ENCODE data around the gene EFCAB6.
"Not testable (repeated sequence)": the region's sequence is repeated elsewhere in the genome, so short reads cannot be mapped to it uniquely, and the experiment has no call there.

EFCAB6 gene

DNA sequence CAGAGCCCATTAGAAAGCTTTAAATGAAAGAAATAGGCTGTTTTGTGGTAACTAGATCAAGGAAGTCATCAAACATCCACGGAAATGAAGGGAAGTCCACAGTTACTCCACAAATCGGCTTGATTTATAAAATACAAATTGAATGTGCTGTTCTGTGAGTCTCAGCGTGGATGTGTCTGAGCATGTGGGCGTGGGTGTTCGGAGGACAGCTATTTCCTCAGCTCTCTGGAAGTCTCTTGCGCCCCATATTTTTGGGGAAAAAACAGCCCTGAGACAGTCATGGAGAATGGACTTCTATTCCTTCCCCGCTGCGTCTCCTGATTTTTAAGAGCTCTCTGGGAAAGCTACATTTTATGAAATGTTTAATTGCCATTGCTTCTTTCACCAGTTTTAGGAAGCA is 144.4 kb downstream of the EFCAB6 start:
- no peak overlapping the region for H3K4me3 ChIP-seq (ENCODE audit: low read length)
- DNase-seq (ENCODE audit: low read depth): no peak
- TF ChIP-seq, protein P1, sequence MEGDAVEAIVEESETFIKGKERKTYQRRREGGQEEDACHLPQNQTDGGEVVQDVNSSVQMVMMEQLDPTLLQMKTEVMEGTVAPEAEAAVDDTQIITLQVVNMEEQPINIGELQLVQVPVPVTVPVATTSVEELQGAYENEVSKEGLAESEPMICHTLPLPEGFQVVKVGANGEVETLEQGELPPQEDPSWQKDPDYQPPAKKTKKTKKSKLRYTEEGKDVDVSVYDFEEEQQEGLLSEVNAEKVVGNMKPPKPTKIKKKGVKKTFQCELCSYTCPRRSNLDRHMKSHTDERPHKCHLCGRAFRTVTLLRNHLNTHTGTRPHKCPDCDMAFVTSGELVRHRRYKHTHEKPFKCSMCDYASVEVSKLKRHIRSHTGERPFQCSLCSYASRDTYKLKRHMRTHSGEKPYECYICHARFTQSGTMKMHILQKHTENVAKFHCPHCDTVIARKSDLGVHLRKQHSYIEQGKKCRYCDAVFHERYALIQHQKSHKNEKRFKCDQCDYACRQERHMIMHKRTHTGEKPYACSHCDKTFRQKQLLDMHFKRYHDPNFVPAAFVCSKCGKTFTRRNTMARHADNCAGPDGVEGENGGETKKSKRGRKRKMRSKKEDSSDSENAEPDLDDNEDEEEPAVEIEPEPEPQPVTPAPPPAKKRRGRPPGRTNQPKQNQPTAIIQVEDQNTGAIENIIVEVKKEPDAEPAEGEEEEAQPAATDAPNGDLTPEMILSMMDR (conservative IDR thresholded peaks at IDR 0.05; ENCODE audit: low read depth, low read length): no peak

DNA sequence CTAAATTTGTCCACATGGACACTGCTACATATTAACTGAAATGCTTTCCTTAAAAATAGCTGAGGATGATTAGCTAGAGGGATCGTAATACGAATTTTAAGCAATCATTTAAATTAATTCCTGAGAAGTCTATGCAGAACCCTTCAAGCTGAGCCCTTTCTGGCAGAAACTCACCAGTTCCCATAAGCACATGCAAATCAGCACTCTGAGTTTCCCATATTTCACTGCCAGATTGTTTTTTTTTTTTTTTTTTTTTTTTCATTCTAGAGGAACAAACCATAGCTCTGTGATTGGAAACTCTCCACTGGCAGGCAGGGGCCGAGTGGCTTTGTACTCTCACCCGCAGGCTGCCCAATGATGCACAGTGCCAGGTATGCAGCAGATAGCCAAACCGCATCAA is 145.6 kb downstream of the EFCAB6 start:
- no peak for DNase-seq (ENCODE audit: low read depth)
- H3K4me3 ChIP-seq (ENCODE audit: low read length): no peak overlapping the region
- TF ChIP-seq, protein P1 (conservative IDR thresholded peaks at IDR 0.05; ENCODE audit: low read depth, low read length): no peak

DNA sequence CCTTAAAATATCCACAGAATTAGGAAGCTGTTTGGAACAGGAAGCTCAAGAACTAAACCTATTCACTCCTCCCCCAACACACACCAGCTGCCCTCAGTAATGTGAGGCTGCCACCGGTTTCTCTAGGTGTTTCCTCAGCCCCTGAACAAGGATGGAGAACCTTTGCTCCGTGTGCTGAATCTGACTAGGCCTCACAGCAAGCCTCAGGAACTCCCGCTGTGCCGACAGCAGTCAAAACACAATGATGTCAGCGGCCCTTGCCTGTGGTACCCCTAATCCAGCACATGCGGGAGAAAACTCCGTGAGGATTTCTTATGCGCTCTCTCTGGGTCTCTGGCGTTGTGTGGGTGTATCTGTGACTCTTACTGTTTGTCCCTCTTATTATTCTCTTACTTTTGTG is 153.3 kb downstream of the EFCAB6 start:
- no peak for DNase-seq (ENCODE audit: low read depth)
- H3K4me3 ChIP-seq (ENCODE audit: low read length): no peak overlapping the region
- TF ChIP-seq, protein P1 (conservative IDR thresholded peaks at IDR 0.05; ENCODE audit: low read depth, low read length): no peak

DNA sequence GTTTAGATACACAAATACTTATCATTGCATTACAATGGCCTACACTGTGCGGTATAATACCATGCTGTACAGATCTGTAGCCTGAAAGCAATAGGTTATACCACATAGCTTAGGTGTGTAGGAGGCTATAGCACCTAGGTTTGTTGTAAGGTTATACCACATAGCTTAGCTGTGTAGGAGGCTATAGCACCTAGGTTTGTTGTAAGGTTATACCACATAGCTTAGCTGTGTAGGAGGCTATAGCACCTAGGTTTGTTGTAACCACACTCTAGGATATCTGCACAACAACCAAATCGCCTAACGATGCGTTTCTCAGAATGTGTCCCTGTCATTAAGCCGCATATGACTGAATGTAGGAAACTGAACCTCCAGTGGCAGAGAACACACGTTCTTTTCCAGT is 155.5 kb downstream of the EFCAB6 start:
- DNase-seq (ENCODE audit: low read depth); H3K4me3 ChIP-seq (ENCODE audit: low read length): not testable (repeated sequence)

DNA sequence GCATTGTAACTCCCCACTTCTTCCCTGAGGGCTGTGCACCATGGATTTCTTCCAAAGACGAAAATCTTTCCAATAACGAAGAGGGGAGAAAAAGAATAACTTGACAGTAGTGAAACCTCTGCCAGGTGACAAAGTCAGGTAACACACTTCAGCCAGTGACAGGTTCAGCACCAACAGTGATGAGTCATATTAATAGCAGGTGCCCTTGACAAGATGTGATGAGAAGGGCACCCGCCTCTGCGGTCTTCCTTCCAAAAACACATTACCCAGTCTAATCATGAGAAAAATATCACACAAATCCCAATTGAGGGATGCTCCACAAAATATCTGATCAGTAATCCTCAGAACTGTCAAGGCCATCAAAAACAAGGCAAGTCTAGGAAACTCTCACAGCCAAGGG is 157.8 kb downstream of the EFCAB6 start:
- H3K4me3 ChIP-seq (ENCODE audit: low read length): no peak overlapping the region
- TF ChIP-seq, protein P1 (conservative IDR thresholded peaks at IDR 0.05; ENCODE audit: low read depth, low read length): no peak
- DNase-seq (ENCODE audit: low read depth): no peak

DNA sequence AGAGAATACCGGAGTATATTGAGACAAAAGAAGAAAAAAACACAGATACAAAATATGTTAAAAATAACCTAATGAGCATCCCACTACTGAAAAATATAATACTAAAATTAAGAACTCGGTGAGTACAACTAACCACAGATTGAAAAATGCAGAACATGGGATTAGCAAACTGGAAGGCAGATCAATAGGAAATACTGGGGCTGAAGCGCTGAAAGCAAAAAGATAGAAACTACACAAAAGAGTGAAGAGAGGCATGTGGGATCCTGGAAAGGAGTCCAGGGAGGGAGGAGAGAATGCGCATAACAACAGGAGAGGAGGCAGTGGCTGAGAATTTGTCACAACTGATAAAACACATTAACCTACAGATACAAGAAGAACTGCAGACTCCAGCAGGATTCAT is 159.3 kb downstream of the EFCAB6 start:
- DNase-seq (ENCODE audit: low read depth): no peak
- H3K4me3 ChIP-seq (ENCODE audit: low read length): no peak overlapping the region
- TF ChIP-seq, protein P1 (conservative IDR thresholded peaks at IDR 0.05; ENCODE audit: low read depth, low read length): no peak

DNA sequence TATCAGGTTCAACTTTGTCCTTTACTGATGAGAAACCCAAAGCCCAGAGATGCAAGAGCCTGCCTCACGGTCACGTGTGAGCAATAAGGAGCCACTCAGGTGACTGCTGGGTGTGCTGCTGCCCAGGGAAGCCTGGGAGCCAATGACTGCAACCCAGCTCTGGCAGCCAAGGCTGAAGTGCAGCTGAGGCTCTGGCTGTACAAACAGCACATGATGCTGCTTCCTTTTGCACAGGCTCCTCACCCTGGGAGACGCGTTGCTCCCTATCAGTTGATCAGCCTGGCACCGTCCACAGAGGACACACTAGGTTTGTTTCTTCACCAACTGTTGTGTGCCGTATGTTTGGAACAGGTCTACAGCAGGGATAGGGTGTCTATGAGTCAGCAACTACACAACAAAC is 168.7 kb downstream of the EFCAB6 start:
- TF ChIP-seq, protein P1 (conservative IDR thresholded peaks at IDR 0.05; ENCODE audit: low read depth, low read length): no peak
- no peak for DNase-seq (ENCODE audit: low read depth)
- no peak overlapping the region for H3K4me3 ChIP-seq (ENCODE audit: low read length)

All from retinal pigment epithelial cell (primary cell).